C4-2B (cell line): ENCODE measurements around the gene TNNT3.

Source experiments
- H3K27ac ChIP-seq: fragments of 450-650 bp; 2 replicates; pipeline ENCODE4 v1.5.1; 2017
- CTCF ChIP-seq: fragments of 450-650 bp; conservative IDR thresholded peaks from 2 replicates; pipeline ENCODE4 v1.5.1; 2017; ENCODE audit warnings: mild to moderate bottlenecking
- ZFX ChIP-seq: fragments of 450-650 bp; IDR thresholded peaks from 2 replicates; pipeline ENCODE4 v1.6.1; 2017

Gene TNNT3

GRCh38 chr11:1987024-1987423 lies 67.5 kb downstream of the TNNT3 start:
- H3K27ac ChIP-seq = no peak overlapping the region
- no peak for TF ChIP-seq CTCF
- no peak for TF ChIP-seq ZFX

- no peak overlapping the region for H3K27ac ChIP-seq
- TF ChIP-seq CTCF = no peak
- TF ChIP-seq ZFX = no peak
Observed at GRCh38 chr11:1988174-1988573, 68.7 kb downstream of the TNNT3 start.
